Right cardiac atrium (tissue), 5 donors: ENCODE data around the gene GJD4. TPM values are rescaled to one million over a fixed set of nuclear protein-coding genes. Genes with fewer than 3 reads are reported as not detected.

Source experiments
- ATAC-seq, 2 donors: fragments of 200-7000 bp; cut with Tn5 transposase; one replicate each; pipeline versions ENCODE4 v1.8.0 to v1.9.1; 2020; ENCODE audit warnings: moderate library complexity in 2 of 2, mild to moderate bottlenecking in 1 of 2
- DNase-seq, 3 donors: peaks; one replicate each; pipeline ENCODE4 v3.0.0-alpha.2; 2020
- H3K27ac ChIP-seq: one replicate; pipeline ENCODE4 v1.5.1; 2013; ENCODE audit warnings: mild to moderate bottlenecking, low read length, control low read depth, moderate library complexity
- H3K27me3 ChIP-seq: one replicate; pipeline ENCODE4 v1.6.1; 2013; ENCODE audit not compliant: control insufficient read depth, insufficient read depth
- H3K4me1 ChIP-seq: one replicate; pipeline ENCODE4 v1.6.1; 2013; ENCODE audit warnings: low read length; ENCODE audit not compliant: control insufficient read depth, insufficient read depth
- H3K4me3 ChIP-seq: one replicate; pipeline ENCODE4 v1.5.1; 2013; ENCODE audit warnings: low read length, control low read depth
- H3K9me3 ChIP-seq: one replicate; pipeline ENCODE4 v1.6.1; 2013; ENCODE audit warnings: low read length; ENCODE audit not compliant: control insufficient read depth
- WGBS: extraction: QIAGEN DNeasy Blood & Tissue Kit; methylation state at CpG from one replicate; pipeline ENCODE4 v1.1.7; 2013; 5-methylcytosine and 5-hydroxymethylcytosine counted together
- intact Hi-C, 4 donors: fragments of 100-400 bp; cut with DNase I; formaldehyde crosslinking; loops; one replicate each; pipeline versions ENCODE4 v1.11.0 to v1.14.0; 2022 to 2023
- long read RNA-seq, 4 donors: library from polyadenylated mRNA; unstranded; transcript quantifications; one replicate each; pipeline ENCODE4 v2.0.0, GENCODE V29; 2020 to 2021
- polyA plus RNA-seq: library from polyadenylated mRNA; stranded (reverse); fragments of 200-250 nt; gene quantifications from one replicate; pipeline ENCODE4 v1.2.3, GENCODE V29; 2013
- total RNA-seq, 4 donors: library from RNA; stranded (reverse); fragmentation: NEBNext Ultra II Directional; extraction: Animal tissue kit (Norgen Biotek cat#: 25700); gene quantifications; one replicate each; pipeline ENCODE4 v1.2.1, GENCODE V29; 2021
- donor health status: healthy with polysubstance abuse.
- donor health status: DM: no; HTN: yes; CAD: no.
- donor health status: DM: no; HTN: no; CAD: no.
- donor health status: DM: no; HTN: yes; CAD: no; lungs with severe emphysema.
- donor health status: DM: yes; HTN: yes; CAD: no.

Gene GJD4, protein sequence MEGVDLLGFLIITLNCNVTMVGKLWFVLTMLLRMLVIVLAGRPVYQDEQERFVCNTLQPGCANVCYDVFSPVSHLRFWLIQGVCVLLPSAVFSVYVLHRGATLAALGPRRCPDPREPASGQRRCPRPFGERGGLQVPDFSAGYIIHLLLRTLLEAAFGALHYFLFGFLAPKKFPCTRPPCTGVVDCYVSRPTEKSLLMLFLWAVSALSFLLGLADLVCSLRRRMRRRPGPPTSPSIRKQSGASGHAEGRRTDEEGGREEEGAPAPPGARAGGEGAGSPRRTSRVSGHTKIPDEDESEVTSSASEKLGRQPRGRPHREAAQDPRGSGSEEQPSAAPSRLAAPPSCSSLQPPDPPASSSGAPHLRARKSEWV
- total RNA-seq = not detected
- not detected for polyA plus RNA-seq
- long read RNA-seq, donor 1 = 0 reads
- long read RNA-seq, donor 2 = 0 reads
- long read RNA-seq, donor 3 = 0 reads
- long read RNA-seq, donor 4 = 0 reads

DNA sequence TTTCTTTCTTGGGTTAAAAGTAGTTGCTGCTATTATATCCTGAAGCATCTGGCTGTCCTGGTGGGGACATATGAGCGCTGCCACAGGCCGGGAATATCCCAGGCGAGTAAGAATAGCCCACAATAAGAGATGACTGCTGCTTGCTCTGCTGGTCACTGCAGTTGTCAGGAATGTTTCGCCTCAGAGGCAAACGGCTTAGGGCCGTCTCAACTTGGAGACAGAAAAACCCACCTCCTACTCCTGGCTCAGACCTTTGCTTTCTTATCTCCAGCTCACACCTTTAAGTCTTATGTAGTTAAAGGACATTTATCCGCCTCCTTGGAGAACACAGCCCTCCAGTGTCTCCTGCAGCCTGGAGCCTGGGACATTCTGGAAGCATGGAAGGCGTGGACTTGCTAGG, at the start of gene GJD4:
GJD4 (plus strand) TSS at position 151 of the 400 bp plus-strand sequence; CDS start at position 378, 227 bp downstream.
- DNase-seq (no peak), ATAC-seq (no peak)
- Histone ChIP-seq H3K4me1 (no peaks in the 10 kb centered on the region), H3K4me3 (no peak within 1 kb of the TSS), H3K27ac (no peak within 1 kb of the TSS), H3K27me3 (no peaks in the 10 kb centered on the region), H3K9me3 (no peaks in the 10 kb centered on the region)
- intact Hi-C loops = no loop called here
- 58% methylated on average over 8 of the region's 8 CpGs for WGBS

DNA sequence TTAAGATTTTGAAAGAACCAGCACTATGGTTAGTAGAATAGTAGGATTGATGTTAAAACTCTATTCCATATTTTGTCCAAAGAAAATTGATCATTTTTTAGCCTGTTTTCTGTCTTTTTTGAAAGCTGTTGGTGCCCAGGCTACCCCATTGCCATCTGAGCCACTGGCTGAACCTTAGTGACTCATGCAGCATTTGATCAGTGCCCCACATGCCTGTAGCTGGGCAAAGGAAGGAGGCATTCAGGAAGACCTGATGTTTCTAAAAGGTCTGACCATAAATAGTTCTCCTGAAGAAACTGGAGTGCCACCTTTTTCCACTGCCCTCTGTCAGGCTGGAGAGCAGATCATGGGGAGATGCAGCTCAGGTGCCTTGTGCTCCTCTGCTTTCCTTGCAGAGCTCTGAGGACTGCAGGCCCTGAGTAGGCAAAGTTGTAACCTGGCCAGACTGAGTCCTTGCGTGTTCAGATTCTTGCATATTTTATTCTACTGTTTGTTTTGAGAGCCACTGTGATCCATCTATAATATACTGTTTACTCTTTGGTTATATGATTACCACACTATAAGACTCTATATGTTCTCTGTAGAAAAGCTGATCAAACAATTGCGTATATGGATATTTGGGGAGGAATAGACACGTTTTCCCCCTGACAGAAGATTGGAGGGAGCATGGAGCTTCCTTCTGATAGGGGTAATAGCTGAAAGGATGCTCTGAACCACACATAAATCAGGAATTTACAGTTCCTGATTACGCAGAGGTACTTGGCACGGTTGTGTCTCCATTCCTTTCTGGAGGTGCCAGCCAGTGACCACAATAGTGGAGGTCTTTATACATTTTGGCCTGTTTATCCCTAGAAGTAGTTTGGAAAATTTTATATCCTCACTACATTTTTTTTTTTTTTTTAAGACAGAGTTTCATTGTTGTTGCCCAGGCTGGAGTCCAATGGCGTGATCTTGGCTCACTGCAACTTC, 48.9 kb upstream of the GJD4 start:
- 94% methylated on average over 6 of the region's 6 CpGs for WGBS
- H3K4me1 ChIP-seq = no peaks in the 10 kb centered on the region
- H3K4me3 ChIP-seq = no peak overlapping the region
- ATAC-seq = no peak
- no peak overlapping the region for H3K27ac ChIP-seq
- H3K9me3 ChIP-seq = no peaks in the 10 kb centered on the region
- no peaks in the 10 kb centered on the region for H3K27me3 ChIP-seq
- DNase-seq = no peak
- intact Hi-C loops = no loop called here

DNA sequence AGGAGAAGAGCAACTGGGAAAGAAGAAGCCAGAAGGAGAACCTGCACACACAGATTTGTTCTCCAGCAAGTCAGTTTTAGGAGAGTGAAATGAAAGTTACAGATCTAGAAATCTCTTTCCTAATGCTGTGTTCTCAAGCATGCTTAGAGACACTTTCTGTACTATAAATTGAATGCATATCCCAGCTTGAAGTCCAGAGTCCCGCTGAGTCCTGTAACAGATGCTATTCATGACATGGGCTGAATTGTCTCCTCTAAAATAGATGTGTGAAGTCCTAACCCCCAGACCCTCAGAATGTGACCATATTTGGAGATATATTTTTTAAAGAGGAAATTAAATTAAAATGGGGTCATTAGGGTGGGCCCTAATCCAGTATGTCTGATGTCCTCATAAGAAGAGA, 46.9 kb upstream of the GJD4 start:
- Histone ChIP-seq H3K27me3 (no peaks in the 10 kb centered on the region), H3K27ac (no peak overlapping the region), H3K4me3 (no peak overlapping the region), H3K9me3 (no peaks in the 10 kb centered on the region), H3K4me1 (peaks cover 3% of the 10 kb centered on the region)
- intact Hi-C loops = no loop called here
- ATAC-seq = no peak
- WGBS = 98% methylated on average over 1 of the region's 1 CpG
- no peak for DNase-seq

DNA sequence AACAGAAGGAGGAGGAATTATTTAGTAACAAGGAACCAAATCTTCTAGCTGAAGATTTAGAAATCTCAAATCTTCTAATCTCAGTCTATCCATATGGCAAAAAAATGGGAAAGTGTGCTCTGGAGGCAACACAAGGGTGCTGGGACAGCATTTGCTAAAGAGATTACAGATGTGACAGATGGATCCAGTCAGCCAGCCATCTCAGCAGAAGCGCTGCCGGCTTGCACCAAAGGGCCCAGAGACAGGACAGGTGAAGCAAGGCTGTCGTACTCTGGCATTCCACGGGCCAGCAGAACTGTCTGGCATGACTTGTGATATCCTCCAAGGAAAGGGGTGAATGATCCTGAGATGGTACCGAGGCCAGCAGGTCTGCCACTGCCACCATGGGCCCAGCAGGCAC, 45.7 kb upstream of the GJD4 start:
- Histone ChIP-seq H3K27me3 (no peaks in the 10 kb centered on the region), H3K27ac (no peak overlapping the region), H3K4me1 (peaks cover 3% of the 10 kb centered on the region), H3K4me3 (no peak overlapping the region), H3K9me3 (no peaks in the 10 kb centered on the region)
- no peak for DNase-seq
- ATAC-seq = no peak
- WGBS = 95% methylated on average over 5 of the region's 5 CpGs
- intact Hi-C loops = no loop called here

DNA sequence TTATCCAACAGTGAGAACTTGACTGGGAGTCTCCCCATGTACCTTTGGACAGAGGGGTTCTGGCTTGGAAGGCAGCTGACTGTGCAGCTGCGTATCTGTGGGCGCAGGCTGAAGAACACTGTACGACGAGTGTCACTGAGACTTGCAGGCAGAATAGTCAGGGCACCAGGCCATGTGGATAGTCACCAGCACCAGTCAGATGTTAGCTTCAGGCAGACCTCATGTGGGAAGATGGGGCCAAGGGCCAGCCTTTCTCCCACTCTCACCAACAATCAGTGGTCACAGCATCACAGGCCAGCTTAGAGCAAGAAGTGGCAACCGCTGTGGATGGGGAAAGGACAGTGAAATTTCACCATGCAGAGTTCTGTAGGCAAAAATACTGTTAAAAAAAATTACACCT, 43.4 kb upstream of the GJD4 start:
- Histone ChIP-seq H3K9me3 (no peaks in the 10 kb centered on the region), H3K27me3 (no peaks in the 10 kb centered on the region), H3K4me1 (peaks cover 15% of the 10 kb centered on the region), H3K4me3 (no peak overlapping the region), H3K27ac (no peak overlapping the region)
- ATAC-seq = peak; percentile 41 to 49
- intact Hi-C loops = loop anchor here in 2 of 4 donors (5.0 to 10.0 kb wide), 3 partner anchors 224 to 317 kb away; partner anchors contain the start of gene CCNY (in 2 of the 2)
- peak in 2 of 3 donors; percentile 23 to 67 for DNase-seq
- 69% methylated on average over 5 of the region's 5 CpGs for WGBS

DNA sequence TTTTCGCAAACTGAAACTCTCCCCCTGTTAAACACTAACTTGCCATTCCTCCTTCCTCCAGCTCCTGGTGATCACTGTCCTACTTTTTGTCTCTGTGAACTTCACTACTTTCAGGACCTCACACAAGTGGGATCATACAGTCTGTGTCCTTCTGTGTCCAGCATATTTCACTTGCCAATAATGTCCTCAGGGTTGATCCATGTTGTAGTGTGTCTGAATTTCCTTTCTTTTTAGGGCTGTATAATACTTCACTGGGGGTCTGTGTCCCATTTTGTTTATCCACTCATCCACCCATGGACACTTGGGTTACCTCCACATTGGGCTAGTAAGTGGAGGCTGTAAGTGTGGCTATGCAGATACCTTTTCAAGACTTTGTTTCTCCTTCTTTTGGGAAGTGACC, 42.7 kb upstream of the GJD4 start:
- DNase-seq (no peak), ATAC-seq (no peak)
- Histone ChIP-seq H3K27ac (no peak overlapping the region), H3K9me3 (no peaks in the 10 kb centered on the region), H3K4me3 (no peak overlapping the region), H3K27me3 (no peaks in the 10 kb centered on the region), H3K4me1 (peaks cover 15% of the 10 kb centered on the region)
- WGBS = 98% methylated on average over 1 of the region's 1 CpG
- intact Hi-C loops = loop anchor here in 2 of 4 donors (5.0 to 10.0 kb wide), 3 partner anchors 225 to 318 kb away; partner anchors contain the start of gene CCNY (in 2 of the 2)

DNA sequence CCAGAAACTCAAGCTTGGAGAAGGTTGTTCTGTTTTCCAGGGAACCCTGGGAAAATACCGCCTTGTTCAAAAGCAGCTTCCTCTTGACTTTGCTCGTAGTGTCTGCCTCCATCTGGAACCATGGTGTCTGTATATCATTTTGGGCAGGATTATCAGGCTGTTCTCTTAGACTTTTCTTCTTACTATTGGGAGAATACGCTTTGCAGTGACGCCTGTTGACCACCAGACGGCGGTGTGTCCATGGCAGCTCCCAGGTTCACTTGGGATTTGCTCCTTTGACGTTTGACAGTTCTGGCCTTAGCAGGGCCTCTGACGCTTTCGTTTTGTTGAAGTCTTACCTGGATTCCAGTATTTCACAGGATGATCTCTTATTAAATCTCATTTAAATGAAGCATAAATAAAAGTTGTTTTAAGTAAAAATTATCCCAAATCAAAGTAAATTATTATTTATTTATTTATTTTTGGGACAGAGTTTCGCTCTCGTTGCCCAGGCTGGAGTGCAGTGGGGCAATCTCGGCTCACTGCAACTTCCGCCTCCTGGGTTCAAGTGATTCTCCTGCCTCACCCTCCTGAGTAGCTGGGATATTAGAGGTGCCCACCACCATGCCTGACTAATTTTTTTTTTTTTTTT, 41.8 kb upstream of the GJD4 start:
- DNase-seq = peak in 2 of 3 donors; percentile 50 to 71
- intact Hi-C loops = loop anchor here in 2 of 4 donors (5.0 to 10.0 kb wide), 3 partner anchors 226 to 319 kb away; partner anchors contain the start of gene CCNY (in 2 of the 2)

DNA sequence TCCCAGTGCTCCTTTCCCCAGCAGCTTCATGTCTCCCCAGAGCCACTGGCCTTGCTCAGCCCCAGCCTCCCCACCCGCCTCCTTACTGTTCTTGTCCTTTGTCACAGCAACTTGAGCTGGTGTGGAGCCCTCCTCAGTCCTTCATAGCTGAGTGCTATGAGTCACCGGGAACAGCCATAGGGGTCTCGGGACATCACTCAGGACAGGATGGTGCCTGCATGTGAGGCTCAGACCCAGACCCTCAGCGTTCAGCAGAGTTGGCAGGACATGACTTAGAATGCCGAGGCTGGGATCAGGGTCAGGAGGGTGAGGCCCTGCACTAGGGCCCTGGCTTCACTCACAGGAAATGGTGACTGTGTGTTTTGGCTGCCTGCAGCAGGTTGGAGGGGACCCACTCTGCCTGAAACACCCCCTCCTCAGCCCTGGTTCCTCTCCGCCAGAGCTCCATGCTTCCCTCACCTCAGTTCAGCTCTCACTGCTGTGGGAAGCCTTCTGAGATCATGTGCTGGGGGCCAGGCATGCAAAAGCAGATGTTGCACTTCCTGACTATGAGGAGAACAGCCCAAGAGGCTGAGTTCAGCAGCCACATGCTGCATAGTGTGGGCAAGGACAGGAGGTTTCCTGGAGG, 40.7 kb upstream of the GJD4 start:
- DNase-seq = peak in 2 of 3 donors; percentile 22 to 60
- H3K27ac ChIP-seq = no peak overlapping the region
- no peaks in the 10 kb centered on the region for H3K9me3 ChIP-seq
- peak; percentile 44 to 74 for ATAC-seq
- peaks cover 15% of the 10 kb centered on the region for H3K4me1 ChIP-seq
- 45% methylated on average over 6 of the region's 6 CpGs for WGBS
- no peak overlapping the region for H3K4me3 ChIP-seq
- intact Hi-C loops = loop anchor here in 2 of 4 donors (5.0 to 10.0 kb wide), 3 partner anchors 227 to 320 kb away; partner anchors contain the start of gene CCNY (in 2 of the 2)
- no peaks in the 10 kb centered on the region for H3K27me3 ChIP-seq

More for the DNA sequence above, 41.8 kb upstream of the GJD4 start:
- Histone ChIP-seq H3K4me3 (no peak overlapping the region), H3K4me1 (peaks cover 15% of the 10 kb centered on the region), H3K27me3 (no peaks in the 10 kb centered on the region), H3K9me3 (no peaks in the 10 kb centered on the region), H3K27ac (peak overlapping the region; percentile 41)
- peak; percentile 35 to 47 for ATAC-seq
- 36% methylated on average over 13 of the region's 13 CpGs for WGBS

DNA sequence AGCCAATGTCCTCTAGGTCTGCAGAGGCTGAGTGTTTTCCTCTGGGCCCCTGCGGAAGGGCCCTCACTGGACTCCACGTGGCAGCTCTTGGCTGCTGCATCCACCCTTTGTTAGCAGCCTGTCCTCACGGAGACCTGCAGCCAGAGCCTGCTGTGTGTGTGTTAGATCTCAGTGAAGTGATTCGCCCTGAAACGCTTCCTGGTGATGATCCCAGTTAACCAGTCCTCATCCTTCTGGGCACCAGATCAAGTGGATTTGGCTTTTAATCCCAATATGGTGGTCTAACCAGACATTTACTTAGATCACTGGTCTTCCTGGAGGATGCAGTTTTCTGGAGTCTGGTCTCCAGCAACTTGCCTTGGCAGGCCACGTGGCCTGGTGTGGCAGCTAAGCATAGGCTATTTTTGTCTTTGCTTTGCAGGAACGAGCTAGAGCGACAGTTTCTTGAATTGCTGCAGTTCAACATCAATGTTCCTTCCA, 39.5 kb upstream of the GJD4 start:
- DNase-seq (peak in 1 of 3 donors; percentile 31), ATAC-seq (peak; percentile 42 to 61)
- intact Hi-C loops = loop anchor here in 1 of 4 donors (10.0 kb wide), 2 partner anchors 231 to 321 kb away; partner anchors contain the start of gene CCNY
- Histone ChIP-seq H3K4me1 (peaks cover 15% of the 10 kb centered on the region), H3K27ac (peak overlapping the region; percentile 25), H3K4me3 (no peak overlapping the region), H3K9me3 (no peaks in the 10 kb centered on the region), H3K27me3 (no peaks in the 10 kb centered on the region)
- 24% methylated on average over 8 of the region's 8 CpGs for WGBS

DNA sequence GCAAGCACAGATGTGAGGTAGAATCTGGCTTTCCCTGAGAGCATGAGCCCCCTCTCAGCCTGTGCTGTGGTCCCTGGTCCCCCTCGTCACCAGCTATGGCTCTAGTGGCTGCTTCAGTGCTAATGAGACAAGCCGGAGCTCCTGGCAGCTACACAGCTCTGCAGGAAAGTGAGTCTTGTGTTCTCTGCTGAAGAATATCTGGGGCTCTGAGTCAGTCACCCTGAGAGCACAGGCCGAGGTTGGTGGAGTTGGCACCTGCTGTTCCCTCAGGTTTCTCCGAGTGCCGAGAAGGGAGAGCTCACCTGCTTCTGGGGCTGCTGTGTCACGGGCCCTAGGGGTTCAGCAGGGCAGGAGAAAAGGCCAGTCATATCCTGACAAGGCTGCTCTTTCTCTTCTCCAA, 37.2 kb upstream of the GJD4 start:
- intact Hi-C loops = loop anchor here in 1 of 4 donors (10.0 kb wide), 2 partner anchors 233 to 323 kb away; partner anchors contain the start of gene CCNY
- Histone ChIP-seq H3K27ac (no peak overlapping the region), H3K4me3 (no peak overlapping the region), H3K4me1 (peaks cover 12% of the 10 kb centered on the region), H3K27me3 (no peaks in the 10 kb centered on the region), H3K9me3 (no peaks in the 10 kb centered on the region)
- DNase-seq (no peak), ATAC-seq (no peak)
- WGBS = 97% methylated on average over 6 of the region's 6 CpGs
